GM19240 (cell line): ENCODE data around the gene SSX2IP.

Experiments
- DNase-seq: peaks from one replicate; pipeline ENCODE4 v3.0.0; 2011; ENCODE audit warnings: low spot score; ENCODE audit not compliant: insufficient read length

SSX2IP gene

GRCh38 chr1:84709131-84709530 is 18.9 kb upstream of the SSX2IP start:
- no peak for DNase-seq

DNA sequence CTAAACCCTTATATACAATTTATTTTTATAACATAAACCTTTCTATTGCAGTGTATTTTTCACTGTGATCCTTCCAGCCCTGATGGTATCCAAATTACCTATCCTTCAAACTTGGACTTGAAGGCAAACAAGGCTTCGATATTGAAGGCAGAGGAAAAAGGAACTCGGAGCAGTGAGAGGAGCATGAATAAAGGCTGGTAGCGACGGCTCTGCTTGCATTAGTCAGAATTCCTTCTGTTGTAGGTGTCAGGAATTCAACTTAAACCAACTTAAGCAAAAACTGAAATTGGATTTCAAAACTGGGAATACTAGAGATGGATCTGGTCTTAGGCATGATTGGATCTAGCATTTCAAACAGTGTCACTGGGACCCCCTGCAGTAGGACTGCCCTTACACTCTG is 17.8 kb upstream of the SSX2IP start:
- no peak for DNase-seq

DNA sequence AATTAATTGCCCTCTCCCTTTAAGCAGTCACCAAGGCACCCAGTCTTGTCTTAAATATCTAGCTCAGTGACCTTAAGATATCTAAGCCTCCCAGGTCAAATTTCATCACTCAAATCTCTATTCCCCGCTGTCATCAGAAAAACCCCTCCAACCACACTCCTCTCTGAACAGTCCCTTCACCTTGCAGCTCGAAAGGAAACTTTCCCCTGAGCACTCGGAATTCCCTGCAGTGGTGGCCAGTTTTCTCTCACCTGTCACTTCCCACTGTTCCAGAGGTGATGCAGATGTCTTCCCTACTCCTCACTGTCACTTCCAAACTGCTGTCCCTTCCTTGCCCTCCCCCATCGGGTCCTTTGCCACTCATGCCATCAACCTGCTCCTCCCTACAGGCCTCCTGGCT is 15.3 kb upstream of the SSX2IP start:
- DNase-seq: no peak

GRCh38 chr1:84704872-84705417 is 14.7 kb upstream of the SSX2IP start:
- DNase-seq: no peak

- DNase-seq: no peak
These were observed 13.2 kb upstream of the SSX2IP start for GRCh38 chr1:84703431-84703830.

- no peak for DNase-seq
These were observed 11.9 kb upstream of the SSX2IP start for GRCh38 chr1:84702143-84702542.

DNA sequence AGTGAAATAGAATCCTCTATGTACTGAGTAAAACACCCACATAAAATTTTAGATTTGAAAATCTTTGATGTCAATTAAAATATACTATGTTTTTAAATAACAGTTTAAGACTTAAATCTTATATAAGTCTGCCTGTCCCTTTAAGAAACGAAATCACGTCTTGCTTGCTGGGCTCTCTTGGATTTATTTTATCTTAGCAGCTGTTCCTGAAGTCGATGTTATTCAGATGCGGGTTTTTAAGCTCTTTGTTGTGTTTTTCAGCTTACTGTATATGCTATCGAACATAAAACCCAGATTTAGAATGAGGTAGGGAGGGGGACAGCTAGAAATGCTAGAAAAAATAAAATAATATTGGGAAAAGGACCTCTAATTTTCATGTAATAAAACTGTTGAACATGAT is 11.1 kb upstream of the SSX2IP start:
- DNase-seq: no peak

DNA sequence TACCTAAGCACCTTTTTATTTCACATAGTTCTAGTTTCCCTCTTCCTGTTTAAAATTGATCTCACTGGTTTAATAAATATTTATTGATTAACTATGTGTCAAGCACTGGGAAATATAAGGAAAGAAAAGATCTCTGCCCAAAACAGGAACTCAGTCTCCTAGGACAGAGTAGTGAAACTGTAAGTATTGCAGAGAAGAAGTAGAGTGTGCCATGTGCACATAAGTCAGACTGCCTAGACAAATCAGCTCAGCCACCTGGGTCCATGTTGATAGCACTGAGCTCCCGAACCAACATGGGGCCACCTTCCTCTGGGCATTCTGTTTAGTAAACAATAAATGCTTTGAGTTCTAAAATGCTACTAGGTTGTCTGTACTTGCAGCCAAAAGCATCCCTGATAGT is 9.8 kb upstream of the SSX2IP start:
- no peak for DNase-seq

- no peak for DNase-seq
These were observed 8.2 kb upstream of the SSX2IP start for GRCh38 chr1:84698151-84699110.

DNA sequence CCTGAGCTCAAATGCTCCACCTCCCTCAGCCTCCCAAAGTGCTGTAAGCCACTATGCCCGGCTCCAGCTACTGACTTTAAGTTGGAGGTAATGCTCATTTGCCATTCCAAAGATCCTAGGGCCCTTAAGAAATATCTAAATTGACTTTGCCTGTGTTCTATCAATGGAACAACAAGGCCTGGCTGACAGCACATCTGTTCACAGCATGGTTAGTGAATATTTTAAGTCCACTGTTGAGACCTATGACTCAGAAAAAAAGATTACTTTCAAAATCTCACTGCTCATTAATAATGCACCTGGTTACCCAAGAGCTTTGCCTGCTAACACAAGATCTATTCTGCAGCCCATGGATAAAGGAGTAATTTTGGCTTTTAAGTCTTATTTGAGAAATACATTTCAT is 3.5 kb upstream of the SSX2IP start:
- no peak for DNase-seq

- no peak for DNase-seq
These were observed 2.7 kb upstream of the SSX2IP start for GRCh38 chr1:84693005-84693404.

- no peak for DNase-seq
These were observed 2.1 kb upstream of the SSX2IP start for GRCh38 chr1:84692391-84692790.

DNA sequence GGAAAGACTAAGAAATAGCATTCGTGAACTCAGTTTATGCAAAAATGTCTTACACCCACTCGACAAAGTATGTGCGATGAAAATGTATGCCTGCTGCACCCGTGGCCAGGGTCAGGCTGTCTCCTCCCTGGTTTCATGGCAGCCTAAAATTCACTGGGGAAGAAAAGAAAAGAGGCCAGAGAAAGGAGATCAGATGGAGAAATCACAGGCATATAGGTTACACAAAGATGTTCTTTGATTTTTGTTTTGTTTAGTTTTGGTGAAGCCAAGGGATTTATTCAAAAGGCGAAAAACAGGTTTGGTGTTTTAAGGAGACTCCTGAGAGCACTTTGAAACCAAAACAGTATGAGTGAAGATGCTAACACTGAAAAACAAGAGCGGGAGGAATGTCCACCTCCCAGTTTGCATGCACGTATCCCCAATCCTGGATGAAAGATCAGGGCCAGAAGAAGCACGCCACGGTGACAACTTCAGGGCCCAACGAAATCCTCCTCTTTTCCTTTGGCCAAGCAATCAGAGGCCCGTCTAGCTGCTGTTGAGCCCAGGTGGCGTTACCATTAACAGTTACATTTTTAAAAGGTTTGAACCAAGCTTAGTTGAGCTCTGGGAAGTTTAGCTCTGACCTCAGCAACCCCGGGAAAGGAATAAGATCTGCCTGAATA is 992 bp upstream of the SSX2IP start:
- DNase-seq: no peak

DNA sequence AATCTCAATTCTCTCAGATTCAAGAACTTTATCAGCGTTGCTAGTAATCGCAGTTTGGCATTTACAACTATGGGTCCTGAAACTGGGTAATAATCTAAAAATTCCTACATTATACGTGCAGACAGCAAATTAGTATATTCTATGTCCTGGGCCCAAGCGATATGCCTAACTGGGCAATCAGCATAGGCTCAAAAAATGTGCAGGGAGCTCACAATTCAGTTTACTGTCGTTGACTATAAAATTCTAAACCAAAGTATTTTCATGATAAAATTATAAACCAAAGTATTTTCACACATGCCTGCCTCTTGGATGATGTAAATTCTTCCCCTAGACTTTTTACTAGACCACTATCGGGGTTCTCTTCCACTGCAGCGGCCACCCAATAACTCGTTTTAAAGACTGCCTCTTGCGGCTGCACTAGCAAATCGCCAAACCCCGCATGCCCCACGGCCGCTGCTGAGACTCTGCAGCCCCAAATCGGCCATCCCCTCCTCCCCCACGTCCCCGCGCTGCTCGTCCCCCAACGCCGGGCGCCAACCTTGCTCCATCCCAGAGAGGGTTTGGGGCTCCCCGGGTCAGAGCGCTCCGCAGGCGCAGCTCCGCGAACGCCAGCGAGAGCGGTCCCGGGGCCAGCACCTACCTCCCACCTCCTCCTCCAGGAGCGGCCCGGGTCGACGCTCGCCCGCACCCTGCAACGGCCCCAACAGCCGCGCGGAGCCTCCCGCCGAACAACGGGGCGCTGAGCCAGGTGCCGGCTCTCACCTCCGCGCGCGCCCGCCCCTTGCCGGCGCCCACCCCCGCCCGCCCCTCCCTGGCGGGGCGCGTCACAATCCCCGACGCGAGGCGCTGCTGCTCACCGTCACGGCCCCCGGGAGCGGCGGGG is 506 bp downstream of the SSX2IP start:
- peak; percentile 16 for DNase-seq

- no peak for DNase-seq
These were observed 1.7 kb downstream of the SSX2IP start for GRCh38 chr1:84688463-84689061.

- DNase-seq: no peak
These were observed 2.4 kb downstream of the SSX2IP start for GRCh38 chr1:84687714-84688462.

GRCh38 chr1:84686223-84686622 is 4.0 kb downstream of the SSX2IP start:
- DNase-seq: no peak

- DNase-seq: no peak
These were observed 6.8 kb downstream of the SSX2IP start for GRCh38 chr1:84683508-84683907.

GRCh38 chr1:84682047-84682446 is 8.2 kb downstream of the SSX2IP start:
- no peak for DNase-seq

DNA sequence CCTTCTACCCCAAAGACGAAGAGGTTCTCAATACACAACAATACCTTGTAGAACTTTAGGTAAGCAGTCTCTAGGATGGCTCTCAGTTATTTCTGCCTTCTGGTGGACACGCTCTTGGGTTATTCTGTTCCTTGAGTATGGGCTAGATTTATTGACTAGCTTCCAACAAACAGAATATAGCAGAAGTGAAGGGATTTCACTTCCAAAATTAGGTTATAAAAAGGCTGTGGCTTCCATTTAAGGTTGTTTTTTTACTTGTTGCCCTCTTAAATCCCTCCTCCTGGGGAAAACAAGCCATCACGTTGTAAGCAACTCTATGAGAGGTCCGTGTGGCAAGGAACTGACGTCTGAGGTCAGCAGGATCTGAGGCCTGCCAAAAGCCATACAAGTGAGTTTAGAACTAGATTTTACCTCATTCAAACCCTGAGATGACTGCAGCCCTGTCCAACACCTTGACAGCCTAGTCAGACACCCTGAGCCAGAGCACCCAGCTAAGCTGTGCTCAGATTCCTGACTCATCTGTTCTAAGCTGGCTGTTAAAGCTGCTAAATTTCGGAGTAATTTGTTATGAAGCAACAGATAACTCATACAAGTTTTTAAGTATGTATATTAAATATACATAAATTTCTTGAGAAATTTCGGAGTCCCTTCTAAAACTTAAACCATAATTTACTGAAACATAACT is 12.7 kb downstream of the SSX2IP start:
- DNase-seq: no peak
